SK-N-SH (cell line): ENCODE measurements around the gene SP140. TPM values are rescaled to one million over a fixed set of nuclear protein-coding genes. Genes with fewer than 3 reads are reported as not detected.

ENCODE experiments used
- CTCF ChIA-PET: fragments of 300-600, 350-600 bp; formaldehyde crosslinking; extraction: SDS; loops from one replicate; lab custom pipeline; 2021; lab: Yijun Ruan, JAX
- POLR2A ChIA-PET: fragments of 350-600 bp; sonication (Branson Sonifier 250); formaldehyde crosslinking; extraction: SDS; loops from one replicate; lab custom pipeline; 2020; ENCODE audit warnings: antibody characterized with exemption, inconsistent platforms; lab: Yijun Ruan, JAX
- DNase-seq: peaks from one replicate; pipeline ENCODE4 v3.0.0; 2012
- H2AFZ ChIP-seq: fragments of 200-600 bp; sonication (generic); 2 replicates; pipeline ENCODE4 v1.8.1; 2016; ENCODE audit warnings: antibody characterized with exemption, mild to moderate bottlenecking, low read depth
- H3F3A ChIP-seq: fragments of 200-600 bp; sonication (generic); replicated peaks from 2 replicates; pipeline ENCODE3; 2016; ENCODE audit warnings: antibody characterized with exemption, mild to moderate bottlenecking; ENCODE audit not compliant: insufficient read depth
- H3K27ac ChIP-seq, 2 experiments: fragments of 200-500 bp in 1 of 2; fragments of 200-600 bp in 1 of 2; sonication (Bioruptor generic) in 1 of 2; sonication (generic), shearing (Covaris generic) in 1 of 2; 2 replicates each; pipeline versions ENCODE4 v1.5.1 to v1.6.1; 2014 to 2016; ENCODE audit warnings: low read depth in 2 of 2, inconsistent platforms in 1 of 2, low read length in 1 of 2, mild to moderate bottlenecking in 1 of 2, mixed read lengths in 1 of 2
- H3K27me3 ChIP-seq: fragments of 200-600 bp; sonication (generic), shearing (Covaris generic); 2 replicates; pipeline ENCODE4 v1.6.1; 2016; ENCODE audit warnings: mixed run types; ENCODE audit not compliant: insufficient read depth
- H3K36me3 ChIP-seq, 2 experiments: fragments of 200-500 bp in 1 of 2; fragments of 200-600 bp in 1 of 2; sonication (Bioruptor generic) in 1 of 2; sonication (generic) in 1 of 2; replicated peaks in 1 of 2; 2 replicates each; pipeline versions ENCODE3 to v1.5.1; 2014 to 2016; ENCODE audit warnings: low read length in 1 of 2, mild to moderate bottlenecking in 1 of 2; ENCODE audit not compliant: insufficient read depth in 2 of 2, control insufficient read depth in 1 of 2
- H3K4me1 ChIP-seq, 2 experiments: fragments of 200-500 bp in 1 of 2; fragments of 200-600 bp in 1 of 2; sonication (Bioruptor generic) in 1 of 2; sonication (generic), shearing (Covaris generic) in 1 of 2; 2 replicates each; pipeline versions ENCODE4 v1.5.1 to v1.6.1; 2014 to 2016; ENCODE audit warnings: low read depth in 1 of 2, low read length in 1 of 2, mixed run types in 1 of 2; ENCODE audit not compliant: insufficient read depth in 2 of 2, control insufficient read depth in 1 of 2
- H3K4me2 ChIP-seq: fragments of 200-600 bp; sonication (generic), shearing (Covaris generic); 2 replicates; pipeline ENCODE4 v1.6.1; 2017; ENCODE audit warnings: mixed run types
- H3K4me3 ChIP-seq, 2 experiments: fragments of 200-500 bp in 1 of 2; fragments of 200-600 bp in 1 of 2; sonication (Bioruptor generic) in 1 of 2; sonication (generic), shearing (Covaris generic) in 1 of 2; 2 replicates each; pipeline versions ENCODE4 v1.5.1 to v1.8.1; 2014 to 2016; ENCODE audit warnings: low read depth in 2 of 2, inconsistent platforms in 1 of 2, low read length in 1 of 2, mild to moderate bottlenecking in 1 of 2, mixed read lengths in 1 of 2, moderate library complexity in 1 of 2
- H3K79me2 ChIP-seq: fragments of 200-600 bp; sonication (generic); 2 replicates; pipeline ENCODE4 v1.8.1; 2017; ENCODE audit warnings: mild to moderate bottlenecking; ENCODE audit not compliant: insufficient read depth
- H3K9ac ChIP-seq: fragments of 200-600 bp; sonication (generic); 2 replicates; pipeline ENCODE4 v1.6.1; 2017; ENCODE audit warnings: mixed run types
- H3K9me2 ChIP-seq: fragments of 200-600 bp; sonication (generic); 2 replicates; pipeline ENCODE4 v1.6.1; 2017; ENCODE audit warnings: mixed run types
- H3K9me3 ChIP-seq: fragments of 200-600 bp; sonication (generic); 2 replicates; pipeline ENCODE4 v1.6.1; 2017; ENCODE audit warnings: mixed run types, mild to moderate bottlenecking, moderate library complexity
- H4K20me1 ChIP-seq: fragments of 200-600 bp; sonication (generic); 2 replicates; pipeline ENCODE4 v1.6.1; 2017; ENCODE audit warnings: mild to moderate bottlenecking, mixed run types; ENCODE audit not compliant: insufficient read depth
- CHD2 ChIP-seq: fragments of 150-350 bp; IDR thresholded peaks from 2 replicates; pipeline ENCODE4 v1.6.1; 2018; ENCODE audit warnings: low read length; ENCODE audit not compliant: partially characterized antibody
- EZH2phosphoT487 ChIP-seq: fragments of 200-600 bp; sonication (generic); IDR thresholded peaks from 2 replicates; pipeline ENCODE4 v1.6.1; 2017; ENCODE audit warnings: low read depth, mixed run types, mild to moderate bottlenecking, antibody characterized with exemption, moderate library complexity, borderline replicate concordance
- FOXJ3 ChIP-seq: sonication (generic); formaldehyde crosslinking; IDR thresholded peaks from 2 replicates; pipeline ENCODE4 v1.5.1; 2020; ENCODE audit warnings: mild to moderate bottlenecking, missing genetic modification reagents
- FOXM1 ChIP-seq: IDR thresholded peaks from 2 replicates; pipeline ENCODE4 v1.4.0; 2012; ENCODE audit warnings: low read depth, mild to moderate bottlenecking
- GABPA ChIP-seq: IDR thresholded peaks from 2 replicates; pipeline ENCODE4 v1.4.0; 2012; ENCODE audit warnings: low read depth, mild to moderate bottlenecking
- GATA2 ChIP-seq: sonication (generic); formaldehyde crosslinking; IDR thresholded peaks from 2 replicates; pipeline ENCODE4 v1.5.0; 2020; ENCODE audit warnings: mild to moderate bottlenecking, missing genetic modification reagents
- JUND ChIP-seq: IDR thresholded peaks from 2 replicates; pipeline ENCODE4 v1.4.0; 2012
- MEF2A ChIP-seq: IDR thresholded peaks from 2 replicates; pipeline ENCODE4 v1.4.0; 2012; ENCODE audit warnings: low read depth, borderline replicate concordance
- MXI1 ChIP-seq: IDR thresholded peaks from 2 replicates; pipeline ENCODE4 v1.6.1; 2012; ENCODE audit warnings: mild to moderate bottlenecking, low read depth, low read length, improper control_type of control experiment
- NFIC ChIP-seq: IDR thresholded peaks from 2 replicates; pipeline ENCODE4 v1.4.0; 2012; ENCODE audit warnings: borderline replicate concordance
- TCF12 ChIP-seq: IDR thresholded peaks from 2 replicates; pipeline ENCODE4 v1.4.0; 2012
- TEAD4 ChIP-seq: IDR thresholded peaks from 2 replicates; pipeline ENCODE4 v1.4.0; 2012; ENCODE audit warnings: mild to moderate bottlenecking, borderline replicate concordance; ENCODE audit not compliant: insufficient read depth
- USF1 ChIP-seq: IDR thresholded peaks from 2 replicates; pipeline ENCODE4 v1.4.0; 2012; ENCODE audit warnings: low read depth, borderline replicate concordance
- YY1 ChIP-seq: IDR thresholded peaks from 2 replicates; pipeline ENCODE4 v1.4.0; 2012; ENCODE audit warnings: low read depth, mild to moderate bottlenecking
- WGBS: methylation state at CpG from one replicate; pipeline ENCODE4 v1.1.6; 2017; ENCODE audit warnings: low lambda C conversion rate; 5-methylcytosine and 5-hydroxymethylcytosine counted together
- polyA plus RNA-seq, 3 experiments: library from polyadenylated mRNA; depleted of rRNA; stranded (reverse); fragments of >200 nt; gene quantifications; 2 replicates each; pipeline ENCODE4 v1.2.3, GENCODE V29; 2012
- TF ChIP-seq, protein P1 (sequence below): IDR thresholded peaks from 2 replicates; pipeline ENCODE4 v1.4.0; 2012; ENCODE audit warnings: low read depth, borderline replicate concordance
- TF ChIP-seq, protein P2 (sequence below): fragments of 200-600 bp; sonication (generic); IDR thresholded peaks from 2 replicates; pipeline ENCODE4 v1.6.1; 2017; ENCODE audit warnings: antibody characterized with exemption, mild to moderate bottlenecking, moderate library complexity

The SP140 gene
- polyA plus RNA-seq, 1 of the 3 experiments (the other 2 are of a cell fraction): 0.71 TPM

DNA sequence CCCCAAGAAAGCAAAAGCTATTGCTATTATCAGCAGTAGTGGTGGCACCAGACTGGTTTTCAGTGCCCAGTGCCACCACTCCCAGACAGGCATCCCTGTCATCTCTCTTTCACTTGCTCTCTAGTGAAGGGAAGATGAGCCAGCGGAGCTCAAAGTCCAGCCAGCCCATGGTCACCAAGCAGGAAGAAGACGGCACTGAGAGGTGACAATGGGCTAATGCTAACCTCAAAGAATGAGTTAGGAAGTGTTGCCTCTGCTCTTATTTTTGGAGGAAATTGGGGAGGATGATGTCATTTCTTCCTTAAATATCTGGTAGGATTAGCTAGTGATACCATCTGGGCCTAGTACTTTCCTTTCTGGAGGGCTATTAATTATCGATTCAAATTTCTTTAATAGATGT is 1.7 kb downstream of the SP140 start:
- no peaks in the 10 kb centered on the region for H3K9me2 ChIP-seq
- H3K27ac ChIP-seq: no peak overlapping the region
- no peaks in the 10 kb centered on the region for H3F3A ChIP-seq
- POLR2A ChIA-PET: no interaction called here
- no peaks in the 10 kb centered on the region for H3K4me1 ChIP-seq
- no peaks in the 10 kb centered on the region for H3K27me3 ChIP-seq
- H4K20me1 ChIP-seq: no peaks in the 10 kb centered on the region
- no peak overlapping the region for H2AFZ ChIP-seq
- H3K36me3 ChIP-seq: peaks cover 0 to 6% of the 10 kb centered on the region in 2 experiments
- no peaks in the 10 kb centered on the region for H3K79me2 ChIP-seq
- H3K4me3 ChIP-seq: no peak overlapping the region
- H3K9me3 ChIP-seq: peaks cover 5% of the 10 kb centered on the region; the same call in 1 of the 2 replicates
- DNase-seq: no peak
- WGBS: 81% methylated on average over 3 of the region's 3 CpGs
- no peak overlapping the region for H3K9ac ChIP-seq
- H3K4me2 ChIP-seq: no peak overlapping the region
- TF ChIP-seq GABPA (no peak), TEAD4 (no peak), EZH2phosphoT487 (no peak), YY1 (no peak), MEF2A (no peak), CHD2 (no peak), MXI1 (no peak), GATA2 (CRISPR knock-in tag) (no peak)
- TF ChIP-seq, protein P1, sequence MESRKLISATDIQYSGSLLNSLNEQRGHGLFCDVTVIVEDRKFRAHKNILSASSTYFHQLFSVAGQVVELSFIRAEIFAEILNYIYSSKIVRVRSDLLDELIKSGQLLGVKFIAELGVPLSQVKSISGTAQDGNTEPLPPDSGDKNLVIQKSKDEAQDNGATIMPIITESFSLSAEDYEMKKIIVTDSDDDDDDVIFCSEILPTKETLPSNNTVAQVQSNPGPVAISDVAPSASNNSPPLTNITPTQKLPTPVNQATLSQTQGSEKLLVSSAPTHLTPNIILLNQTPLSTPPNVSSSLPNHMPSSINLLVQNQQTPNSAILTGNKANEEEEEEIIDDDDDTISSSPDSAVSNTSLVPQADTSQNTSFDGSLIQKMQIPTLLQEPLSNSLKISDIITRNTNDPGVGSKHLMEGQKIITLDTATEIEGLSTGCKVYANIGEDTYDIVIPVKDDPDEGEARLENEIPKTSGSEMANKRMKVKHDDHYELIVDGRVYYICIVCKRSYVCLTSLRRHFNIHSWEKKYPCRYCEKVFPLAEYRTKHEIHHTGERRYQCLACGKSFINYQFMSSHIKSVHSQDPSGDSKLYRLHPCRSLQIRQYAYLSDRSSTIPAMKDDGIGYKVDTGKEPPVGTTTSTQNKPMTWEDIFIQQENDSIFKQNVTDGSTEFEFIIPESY: no peak
- TF ChIP-seq, protein P2, sequence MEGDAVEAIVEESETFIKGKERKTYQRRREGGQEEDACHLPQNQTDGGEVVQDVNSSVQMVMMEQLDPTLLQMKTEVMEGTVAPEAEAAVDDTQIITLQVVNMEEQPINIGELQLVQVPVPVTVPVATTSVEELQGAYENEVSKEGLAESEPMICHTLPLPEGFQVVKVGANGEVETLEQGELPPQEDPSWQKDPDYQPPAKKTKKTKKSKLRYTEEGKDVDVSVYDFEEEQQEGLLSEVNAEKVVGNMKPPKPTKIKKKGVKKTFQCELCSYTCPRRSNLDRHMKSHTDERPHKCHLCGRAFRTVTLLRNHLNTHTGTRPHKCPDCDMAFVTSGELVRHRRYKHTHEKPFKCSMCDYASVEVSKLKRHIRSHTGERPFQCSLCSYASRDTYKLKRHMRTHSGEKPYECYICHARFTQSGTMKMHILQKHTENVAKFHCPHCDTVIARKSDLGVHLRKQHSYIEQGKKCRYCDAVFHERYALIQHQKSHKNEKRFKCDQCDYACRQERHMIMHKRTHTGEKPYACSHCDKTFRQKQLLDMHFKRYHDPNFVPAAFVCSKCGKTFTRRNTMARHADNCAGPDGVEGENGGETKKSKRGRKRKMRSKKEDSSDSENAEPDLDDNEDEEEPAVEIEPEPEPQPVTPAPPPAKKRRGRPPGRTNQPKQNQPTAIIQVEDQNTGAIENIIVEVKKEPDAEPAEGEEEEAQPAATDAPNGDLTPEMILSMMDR: no peak
- TF ChIP-seq, all 33 proteins: peak for 0
- CTCF ChIA-PET: no interaction called here

- Histone ChIP-seq H3K36me3 (peaks cover 0 to 6% of the 10 kb centered on the region in 2 experiments), H4K20me1 (no peaks in the 10 kb centered on the region), H3K4me1 (no peaks in the 10 kb centered on the region), H3K79me2 (no peaks in the 10 kb centered on the region), H2AFZ (no peak overlapping the region), H3F3A (no peaks in the 10 kb centered on the region), H3K27me3 (no peaks in the 10 kb centered on the region), H3K9me3 (peaks cover 5% of the 10 kb centered on the region; the same call in 1 of the 2 replicates), H3K9me2 (no peaks in the 10 kb centered on the region), H3K9ac (no peak overlapping the region), H3K27ac (no peak overlapping the region), H3K4me3 (no peak overlapping the region), H3K4me2 (no peak overlapping the region)
- no peak for DNase-seq
- POLR2A ChIA-PET: no interaction called here
- CTCF ChIA-PET: no interaction called here
- no peak for TF ChIP-seq TEAD4
- TF ChIP-seq NFIC: no peak
- no peak for TF ChIP-seq FOXJ3 (CRISPR knock-in tag)
- no peak for TF ChIP-seq USF1
- no peak for TF ChIP-seq FOXM1
- no peak for TF ChIP-seq CHD2
- TF ChIP-seq TCF12: no peak
- TF ChIP-seq JUND: peak; percentile 39; the same call in 1 of the 2 replicates
- 41% methylated on average over 3 of the region's 3 CpGs for WGBS
These were observed 4.6 kb downstream of the SP140 start for GRCh38 chr2:230230087-230230486.
